ENCODE measurements around the gene ZSCAN12.

- TF ChIP-seq, protein P1, sequence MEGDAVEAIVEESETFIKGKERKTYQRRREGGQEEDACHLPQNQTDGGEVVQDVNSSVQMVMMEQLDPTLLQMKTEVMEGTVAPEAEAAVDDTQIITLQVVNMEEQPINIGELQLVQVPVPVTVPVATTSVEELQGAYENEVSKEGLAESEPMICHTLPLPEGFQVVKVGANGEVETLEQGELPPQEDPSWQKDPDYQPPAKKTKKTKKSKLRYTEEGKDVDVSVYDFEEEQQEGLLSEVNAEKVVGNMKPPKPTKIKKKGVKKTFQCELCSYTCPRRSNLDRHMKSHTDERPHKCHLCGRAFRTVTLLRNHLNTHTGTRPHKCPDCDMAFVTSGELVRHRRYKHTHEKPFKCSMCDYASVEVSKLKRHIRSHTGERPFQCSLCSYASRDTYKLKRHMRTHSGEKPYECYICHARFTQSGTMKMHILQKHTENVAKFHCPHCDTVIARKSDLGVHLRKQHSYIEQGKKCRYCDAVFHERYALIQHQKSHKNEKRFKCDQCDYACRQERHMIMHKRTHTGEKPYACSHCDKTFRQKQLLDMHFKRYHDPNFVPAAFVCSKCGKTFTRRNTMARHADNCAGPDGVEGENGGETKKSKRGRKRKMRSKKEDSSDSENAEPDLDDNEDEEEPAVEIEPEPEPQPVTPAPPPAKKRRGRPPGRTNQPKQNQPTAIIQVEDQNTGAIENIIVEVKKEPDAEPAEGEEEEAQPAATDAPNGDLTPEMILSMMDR (conservative IDR thresholded peaks at IDR 0.05 in 1 of 2, IDR thresholded peaks at IDR 0.05 in 1 of 2; ENCODE audit: low read depth in 1 of 2, low read length in 2 of 2) = no peak
- TF ChIP-seq EZH2 (IDR thresholded peaks at IDR 0.05; ENCODE audit: low read length, missing control alignments) = no peak
These were observed 59.0 kb downstream of the ZSCAN12 start for GRCh38 chr6:28340310-28341095.
